EH (cell line): Measurements from ENCODE around the gene DYNC1I2.

ENCODE experiments used
- DNase-seq: peaks from one replicate; pipeline ENCODE4 v3.0.0-alpha.2; 2015; ENCODE audit warnings: low read depth

The DYNC1I2 gene

DNA sequence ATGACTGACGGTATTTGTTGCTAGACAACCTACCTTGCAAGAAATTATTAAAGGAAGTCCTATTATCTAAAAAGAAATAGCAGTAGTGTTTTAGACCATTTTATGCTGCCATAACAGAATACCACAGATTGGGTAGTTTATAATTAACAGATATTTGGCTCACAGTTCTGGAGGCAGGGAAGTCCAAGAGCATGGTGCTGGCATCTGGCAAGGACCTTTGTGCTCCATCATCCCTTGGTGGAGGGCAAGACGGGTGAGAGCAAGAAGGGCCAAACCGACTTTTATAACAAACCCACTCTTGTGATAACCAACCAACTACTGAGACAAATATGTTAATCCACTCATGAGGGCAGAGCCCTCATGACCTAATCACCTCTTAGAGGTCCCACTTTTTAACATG, 91.2 kb downstream of the DYNC1I2 start:
- no peak for DNase-seq

DNA sequence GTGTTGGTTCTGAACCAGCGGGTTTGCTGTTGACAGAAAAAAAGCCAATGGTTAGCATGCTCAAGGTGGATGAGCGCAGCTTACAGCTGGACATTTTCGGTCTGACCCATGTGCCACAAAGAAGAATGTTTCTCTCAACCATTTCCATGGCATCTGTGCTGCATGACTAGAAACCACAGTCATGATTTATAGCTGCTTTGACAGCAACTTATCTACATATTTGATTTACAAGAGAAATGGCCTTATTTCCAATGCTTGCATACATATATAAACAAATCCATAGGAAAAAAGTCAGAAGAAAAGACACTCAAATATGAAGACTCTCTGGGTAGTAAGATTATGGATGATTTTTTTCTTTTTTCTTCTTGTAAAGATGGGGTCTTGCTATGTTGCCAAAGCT, 98.2 kb downstream of the DYNC1I2 start:
- peak; percentile 27 for DNase-seq

DNA sequence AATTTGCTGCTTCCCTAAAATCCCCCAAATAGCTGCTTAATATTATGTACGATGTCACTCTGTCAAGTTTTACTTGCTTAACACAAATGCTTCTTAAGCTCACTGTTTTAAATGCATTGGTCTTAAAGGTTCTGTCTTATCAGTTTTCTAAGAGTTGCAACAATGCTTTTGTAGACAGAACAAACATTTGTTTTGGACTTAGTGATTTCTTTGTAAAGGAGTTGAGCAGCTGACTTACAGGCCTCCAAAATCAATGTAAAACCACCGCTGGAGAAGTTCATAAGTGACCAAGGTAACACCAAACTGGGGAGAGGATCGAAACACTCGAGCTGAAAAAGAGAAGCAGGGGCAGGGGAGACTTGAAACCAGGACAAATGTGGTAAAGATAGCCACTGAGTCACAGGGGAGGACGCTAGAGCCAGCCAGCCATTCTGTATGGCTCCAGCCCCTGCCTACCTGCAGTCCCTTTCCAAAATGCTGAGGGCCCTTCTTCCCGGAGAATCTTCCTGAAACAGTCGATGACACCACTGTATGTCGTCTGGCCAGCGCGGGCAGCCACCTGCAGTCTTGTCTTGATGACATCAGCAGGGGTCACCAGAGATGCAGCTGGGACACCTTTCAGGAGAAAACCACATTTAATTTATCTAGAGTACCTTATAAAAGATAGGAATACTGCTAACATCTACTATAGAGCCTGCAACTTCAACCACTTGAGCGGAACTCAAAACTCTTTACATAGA, 100.2 kb downstream of the DYNC1I2 start:
- DNase-seq: no peak

DNA sequence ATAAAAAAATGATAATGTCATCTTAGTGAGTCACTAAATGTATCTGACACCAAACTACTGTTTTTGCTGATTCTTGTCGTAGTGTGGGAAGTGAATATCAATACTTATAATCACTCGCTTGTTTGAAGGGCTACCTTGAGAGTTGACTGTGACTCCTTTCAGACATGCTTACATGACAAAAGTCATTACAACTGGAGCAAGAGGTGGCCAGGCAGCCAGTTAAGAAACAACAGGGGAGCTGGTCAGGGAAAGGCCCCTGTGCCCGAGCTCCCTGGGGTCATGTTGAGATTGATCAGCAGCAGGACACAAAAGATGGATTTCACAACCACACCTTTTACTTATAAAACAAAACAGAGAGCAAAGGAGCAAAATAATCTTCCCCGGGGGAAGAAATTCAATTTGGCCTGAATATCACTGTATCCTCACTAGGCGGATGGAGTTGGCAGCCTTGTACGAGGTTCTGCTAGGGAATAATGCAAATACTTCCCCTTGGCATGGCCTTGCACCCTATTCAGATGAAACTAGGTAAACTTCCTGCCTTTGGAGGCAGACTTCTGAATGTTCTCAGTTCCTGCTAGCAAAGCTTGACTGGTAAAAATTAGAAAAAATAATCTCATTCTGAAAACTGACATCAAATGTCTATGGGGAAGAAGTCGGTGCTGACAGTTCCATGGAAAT, 101.2 kb downstream of the DYNC1I2 start:
- DNase-seq: no peak

DNA sequence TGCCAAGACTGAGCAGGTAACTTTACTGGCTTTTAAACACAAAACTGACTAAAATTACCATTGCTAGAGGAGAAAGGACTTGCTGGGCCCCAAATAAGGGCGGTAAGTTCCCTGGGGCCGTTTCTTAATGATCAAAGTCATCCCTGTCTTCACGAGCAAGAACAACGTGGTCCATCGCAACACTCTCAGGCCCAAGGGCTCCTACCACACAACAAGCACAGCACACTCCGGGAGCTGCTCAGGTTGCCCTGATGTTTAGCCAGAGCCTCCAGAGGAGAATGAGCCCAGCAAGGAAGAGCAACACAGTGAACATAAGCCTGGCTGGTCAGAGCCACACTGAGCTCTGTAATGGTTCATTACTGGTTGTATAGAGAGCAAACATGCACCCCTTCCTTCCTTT, 102.7 kb downstream of the DYNC1I2 start:
- DNase-seq: no peak

DNA sequence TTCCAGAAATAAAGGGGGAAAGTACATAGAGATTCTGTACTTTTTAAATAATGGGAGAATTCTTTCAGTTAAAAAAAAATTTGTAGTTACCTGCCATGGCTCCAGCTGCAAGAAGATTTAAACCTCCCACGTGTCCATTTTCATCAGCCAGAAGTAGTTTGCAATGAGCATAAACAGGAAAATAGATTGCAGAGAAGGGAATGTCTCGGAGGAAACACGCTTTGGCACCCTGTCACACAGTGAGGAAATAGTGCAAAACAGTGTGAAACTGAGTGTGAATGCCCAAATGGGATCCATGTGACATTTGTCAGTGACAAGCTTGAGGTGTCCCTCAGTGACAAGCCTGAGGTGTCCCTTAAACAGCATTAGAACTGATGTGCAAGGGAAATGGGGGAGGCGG, 104.1 kb downstream of the DYNC1I2 start:
- no peak for DNase-seq

DNA sequence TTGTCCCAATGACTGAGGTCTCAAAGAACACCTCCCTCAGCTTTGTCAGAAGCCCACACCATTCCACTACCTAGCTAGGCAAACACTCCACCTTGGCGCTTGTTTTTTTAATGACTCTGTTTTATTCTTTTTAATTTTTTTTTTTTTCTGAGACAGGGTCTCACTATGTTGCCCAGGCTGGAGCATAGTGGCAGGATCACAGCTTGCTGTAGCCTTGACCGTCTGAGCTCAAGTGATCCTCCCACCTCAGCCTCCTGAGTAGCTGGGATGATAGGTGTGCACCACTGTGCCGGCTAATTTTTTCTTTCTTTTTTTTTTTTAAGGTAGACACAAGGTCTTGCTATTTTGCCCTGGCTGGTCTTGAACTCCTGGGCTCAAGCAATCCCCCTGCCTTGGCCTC, 104.9 kb downstream of the DYNC1I2 start:
- DNase-seq: no peak

DNA sequence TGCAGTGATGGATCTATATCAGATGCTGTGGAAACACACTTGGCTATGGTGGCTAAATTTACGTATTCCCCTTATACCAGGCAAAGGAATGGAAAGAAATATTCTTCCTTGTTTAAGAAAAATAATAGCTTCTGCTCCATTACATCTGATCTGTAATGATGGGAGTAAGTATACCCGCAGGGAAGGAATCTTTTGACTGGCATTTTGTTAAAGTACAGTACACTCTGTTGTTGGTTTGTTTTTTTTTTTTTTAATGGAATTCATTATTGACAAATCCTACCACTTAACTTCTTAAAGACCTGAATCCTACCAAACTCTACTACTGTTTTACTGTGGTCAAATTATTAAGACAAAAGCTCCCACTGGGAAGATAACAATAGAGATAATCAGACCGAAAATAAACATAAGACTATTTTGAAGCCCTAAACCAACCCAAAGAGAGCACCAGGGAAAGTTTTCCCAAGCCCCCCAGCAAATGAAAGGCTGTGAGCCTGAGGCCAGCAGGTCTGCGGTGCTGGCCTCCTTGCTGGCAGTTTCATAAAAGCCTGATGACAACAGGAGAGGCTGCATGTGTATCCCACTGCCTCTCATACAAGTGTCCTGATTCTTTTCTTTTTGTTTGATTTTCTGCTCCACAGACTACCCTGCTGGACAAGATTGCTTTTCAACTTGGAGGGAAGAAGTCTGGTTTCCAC, 105.8 kb downstream of the DYNC1I2 start:
- no peak for DNase-seq

DNA sequence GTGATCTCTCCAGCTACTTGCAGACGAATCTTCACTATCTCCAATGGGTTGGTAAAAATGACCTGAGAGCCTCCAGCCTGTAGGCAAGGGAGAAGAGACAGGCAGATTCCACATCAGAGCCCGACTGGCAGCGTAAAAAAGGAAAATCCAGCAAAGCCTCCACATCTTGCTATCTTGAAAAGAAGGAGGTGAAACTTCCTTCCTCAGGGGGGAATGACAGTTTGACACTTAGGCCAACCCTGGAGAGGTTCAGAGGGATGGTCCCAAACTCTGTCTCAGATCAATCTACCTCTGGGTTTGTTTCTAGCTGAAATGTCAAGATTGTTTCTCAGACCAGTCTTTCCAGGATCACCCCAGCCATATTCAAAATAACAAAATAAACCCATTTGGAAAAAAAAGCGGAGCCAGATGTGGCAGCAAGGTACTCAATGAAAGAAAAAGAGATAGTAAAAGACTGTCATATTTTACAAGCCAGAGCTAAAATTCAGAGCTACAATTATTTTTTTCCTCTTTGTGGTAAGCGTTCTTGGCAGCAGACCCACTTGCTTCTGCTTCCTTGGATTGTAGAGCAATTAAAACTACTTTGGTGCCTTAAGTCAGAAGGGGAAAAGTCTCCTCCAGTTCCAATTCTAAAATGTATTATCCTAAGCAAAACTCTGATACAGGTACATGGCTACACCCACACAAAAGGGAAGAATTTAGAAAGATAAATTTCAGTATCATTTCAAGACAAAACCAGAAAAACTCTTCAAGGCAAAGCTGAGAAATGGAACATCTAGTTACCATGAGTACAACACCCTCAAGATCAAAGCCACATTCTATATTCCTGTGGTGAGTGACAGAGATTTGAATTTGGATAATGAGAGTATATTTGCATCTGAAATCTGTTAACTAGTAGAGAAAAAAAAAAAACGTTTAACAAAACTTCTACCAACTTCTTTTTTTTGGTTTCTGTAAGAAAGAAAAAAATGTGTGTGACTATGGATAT, 106.7 kb downstream of the DYNC1I2 start:
- DNase-seq: peak; percentile 46

DNA sequence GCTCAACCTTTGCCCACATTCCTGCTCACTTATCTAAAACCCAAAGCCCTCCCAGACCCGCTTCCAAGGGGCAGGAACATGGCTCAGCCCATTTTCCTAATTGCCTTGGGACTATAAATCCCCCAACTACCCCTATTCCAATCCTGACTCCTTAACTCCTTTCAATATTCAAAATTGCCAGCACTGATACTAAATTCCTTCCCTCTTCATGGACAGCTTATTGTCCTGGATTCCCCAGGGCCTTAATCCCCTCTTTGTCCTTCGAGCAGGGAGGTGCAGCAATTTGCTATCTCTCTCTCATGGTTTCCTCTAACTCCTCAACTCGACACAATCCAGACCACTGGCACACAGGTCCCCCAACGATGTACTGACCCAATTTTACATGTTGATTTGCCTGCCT, 107.6 kb downstream of the DYNC1I2 start:
- no peak for DNase-seq
